K562 treated with DMSO at 1 percent for 12 hours (cell line): ENCODE measurements around the gene NSF. TPM values are rescaled to one million over a fixed set of nuclear protein-coding genes. Genes with fewer than 3 reads are reported as not detected.

Source experiments
- total RNA-seq: library from RNA; unstranded; fragments of 300-600 nt; gene quantifications from 2 replicates; pipeline ENCODE4 v1.2.3, GENCODE V29; 2022; ENCODE audit not compliant: insufficient read depth

The NSF gene
- 17.2 and 40.2 TPM in 2 replicates for total RNA-seq

DNA sequence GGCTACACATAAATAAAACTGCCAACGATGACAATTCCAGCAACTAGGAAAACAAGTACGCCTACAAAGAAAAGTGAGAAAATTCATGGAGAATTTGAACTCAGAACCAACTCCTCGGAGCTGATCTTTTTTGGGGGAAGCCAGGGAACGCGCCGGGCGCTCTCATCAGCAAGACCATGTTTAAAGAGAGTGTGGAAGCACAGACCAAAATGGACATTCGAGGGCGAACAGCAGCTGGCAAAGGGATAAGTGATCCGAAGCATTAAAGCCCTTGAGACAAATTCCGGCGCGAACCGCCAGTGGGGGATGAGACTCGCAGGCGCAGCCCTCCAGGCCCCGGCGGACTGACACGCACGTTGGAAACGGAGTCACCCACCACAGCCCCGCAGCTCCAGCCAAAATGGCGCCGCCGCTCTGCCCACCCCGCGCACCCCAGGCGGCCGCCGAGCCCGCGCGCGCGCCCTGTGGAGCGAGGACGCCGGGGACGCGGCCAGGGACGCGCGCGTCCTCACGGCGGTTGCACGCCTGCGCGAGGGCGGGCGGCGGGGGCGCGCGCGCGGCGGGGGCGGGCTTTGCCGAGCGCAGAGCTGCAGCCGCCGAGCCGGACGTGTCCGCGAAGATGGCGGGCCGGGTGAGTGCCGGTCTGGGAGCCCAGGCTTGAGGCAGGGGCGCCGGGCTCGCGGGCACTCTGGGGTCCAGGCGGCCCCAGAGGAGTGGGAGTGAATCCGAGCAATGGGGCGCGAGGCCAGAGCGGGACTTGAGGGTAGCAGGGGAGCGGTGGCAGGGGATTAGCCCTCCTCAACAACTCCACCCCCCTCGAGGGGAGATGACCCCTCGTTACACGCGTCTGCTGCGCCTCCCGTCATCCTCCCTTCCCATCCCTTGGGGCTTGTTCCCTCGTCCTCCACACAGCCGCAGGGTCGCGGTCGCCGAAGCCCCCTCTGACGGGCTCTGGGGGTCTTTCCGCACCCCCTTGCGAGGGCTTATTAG is at the start of gene NSF:
NSF (plus strand) TSS at position 513 of the 990 bp plus-strand sequence; CDS start at position 620, 107 bp downstream.

DNA sequence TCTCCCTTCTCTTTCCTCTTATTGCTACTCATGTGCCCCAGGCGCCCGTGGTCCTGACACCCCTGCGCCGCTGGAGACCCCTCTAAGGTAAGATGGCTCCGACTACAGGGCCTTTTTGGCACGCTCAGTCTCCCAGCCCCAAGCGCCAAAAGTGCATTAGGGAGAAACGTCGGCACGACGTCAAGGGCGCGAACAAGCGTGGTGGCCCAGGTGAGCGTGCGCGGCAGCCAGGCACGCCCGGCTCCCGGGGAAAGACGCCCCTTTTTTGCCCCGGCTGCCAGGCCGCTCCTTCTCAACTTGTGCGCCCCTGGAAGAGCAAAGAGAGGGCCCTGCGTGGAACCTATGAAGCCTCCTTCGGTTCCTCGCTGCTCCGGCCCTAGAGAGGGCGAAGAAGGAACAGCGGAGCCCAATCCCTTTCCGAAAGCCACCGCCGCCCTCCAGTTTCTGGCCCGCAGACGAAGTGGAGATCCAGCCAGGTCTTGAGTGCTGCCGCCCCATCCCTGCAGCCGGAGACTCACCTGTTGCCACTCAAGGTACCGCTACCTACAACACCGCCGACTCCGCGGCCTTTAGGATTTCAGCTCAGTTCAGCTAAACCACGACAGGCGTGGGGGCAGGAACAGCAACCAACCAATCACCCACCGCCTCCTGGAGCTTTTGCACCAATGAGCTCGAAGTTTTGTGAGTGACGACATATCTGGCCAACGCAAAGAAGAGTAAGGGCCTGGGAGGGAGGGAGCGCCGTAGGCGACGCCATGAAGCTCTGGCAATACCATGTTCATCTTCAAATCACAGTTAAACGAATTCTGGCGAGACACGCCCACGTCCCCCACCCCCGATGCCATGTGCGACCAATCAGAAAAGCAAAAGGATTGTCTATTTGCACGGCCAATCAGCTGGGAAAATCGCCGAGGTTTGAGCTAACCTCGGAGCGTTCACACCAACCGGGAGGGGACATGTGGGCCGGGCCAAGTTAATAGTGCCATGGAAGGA is 11.1 kb upstream of the NSF start, which contains the start of gene ARL17A:
ARL17A (minus strand) TSS at position 609 of the 993 bp plus-strand sequence. CDS start 3,369 bp downstream, outside the sequence.

Other genes with a start within 250 kb of the NSF start
- gene ARL17B, start 228.9 kb upstream of the NSF start, total RNA-seq = 2.8 and 4.9 TPM in 2 replicates
- gene LRRC37A2, start 78.2 kb upstream of the NSF start, total RNA-seq = 2.5 and 10.6 TPM in 2 replicates
- gene ARL17A, start 11.0 kb upstream of the NSF start, total RNA-seq = 1.8 and 12.5 TPM in 2 replicates
- 0.92 and 2.6 TPM in 2 replicates for gene WNT3, start 228.0 kb downstream of the NSF start, total RNA-seq